ENCODE measurements around the gene SLC35F1. TPM values are rescaled to one million over a fixed set of nuclear protein-coding genes. Genes with fewer than 3 reads are reported as not detected.

The SLC35F1 gene
- total and polyA plus RNA-seq, 2 donors (not counting 3 experiments of a cell fraction or from before 2014, with no cell fraction given) = not detected

- Histone ChIP-seq H3K4me1 (ENCODE audit: control insufficient read depth, extremely low read depth, insufficient read depth, low read length) (no peaks in the 10 kb centered on the region), H3K4me3 (replicated peaks in 1 of 3; ENCODE audit: insufficient read depth in 1 of 3, low read depth in 1 of 3, low read length in 3 of 3) (peak overlapping the region in 1 of 3 experiments; percentile 46), H3K9me1 (replicated peaks; ENCODE audit: control insufficient read depth, extremely low read depth, insufficient read depth, low read length) (no peaks in the 10 kb centered on the region), H3K36me3 (ENCODE audit: control insufficient read depth in 2 of 2, extremely low read depth in 1 of 2, insufficient read depth in 2 of 2, low read length in 2 of 2) (no peaks in the 10 kb centered on the region), H3K4me2 (ENCODE audit: insufficient read depth, low read length) (no peak overlapping the region), H2AFZ (ENCODE audit: low read depth, low read length) (no peak overlapping the region), H3K27ac (ENCODE audit: insufficient read depth, low read depth, low read length) (no peak overlapping the region), H3K79me2 (ENCODE audit: control insufficient read depth, insufficient read depth, low read length) (no peaks in the 10 kb centered on the region), H4K20me1 (replicated peaks; ENCODE audit: control insufficient read depth, extremely low read depth, insufficient read depth, low read length) (no peaks in the 10 kb centered on the region), H3K9me3 (replicated peaks; ENCODE audit: control insufficient read depth, insufficient read depth, low read length) (no peaks in the 10 kb centered on the region), H3K27me3 (ENCODE audit: control insufficient read depth in 2 of 2, insufficient read depth in 2 of 2, low read length in 2 of 2) (peaks cover 12 to 33% of the 10 kb centered on the region in 2 experiments), H3K9ac (replicated peaks; ENCODE audit: extremely low read depth, insufficient read depth, low read length) (no peak overlapping the region)
- FAIRE-seq (no peak), DNase-seq (ENCODE audit: low read depth, low spot score) (no peak)
- BruUV-seq (replicated peaks) = no TSS peak
- POLR2A ChIA-PET = no interaction called here
- intact Hi-C loops (cut with micrococcal nuclease) (no loop called here), dilution Hi-C loops (cut with MboI; ENCODE audit: extremely low pct_ligation_motif_present, low sequenced_read_pairs) (no loop called here)
- TF ChIP-seq EZH2 (IDR thresholded peaks at IDR 0.05; ENCODE audit: borderline replicate concordance, low read depth, low read length, severe bottlenecking) = peak; percentile 77
- no peak for TF ChIP-seq POLR2A (IDR thresholded peaks at IDR 0.05; ENCODE audit: low read depth, low read length)
- CTCF ChIA-PET = no interaction called here
These were observed 1.4 kb downstream of the SLC35F1 start for GRCh38 chr6:117908246-117909068.

- H3K4me1 ChIP-seq (ENCODE audit: control insufficient read depth, extremely low read depth, insufficient read depth, low read length) = no peaks in the 10 kb centered on the region
- H3K27ac ChIP-seq (ENCODE audit: insufficient read depth, low read depth, low read length) = no peak overlapping the region
- CTCF ChIA-PET = no interaction called here
- no peaks in the 10 kb centered on the region for H4K20me1 ChIP-seq (replicated peaks; ENCODE audit: control insufficient read depth, extremely low read depth, insufficient read depth, low read length)
- TF ChIP-seq MYC (IDR thresholded peaks at IDR 0.05; ENCODE audit: low read depth, low read length) (no peak), EZH2 (IDR thresholded peaks at IDR 0.05; ENCODE audit: borderline replicate concordance, low read depth, low read length, severe bottlenecking) (no peak), JUN (IDR thresholded peaks at IDR 0.05; ENCODE audit: borderline replicate concordance, insufficient read depth, insufficient read length, low read depth) (no peak), GATA2 (IDR thresholded peaks at IDR 0.05; ENCODE audit: insufficient read depth, insufficient read length, low read depth, low read length) (no peak), FOS (IDR thresholded peaks at IDR 0.05; ENCODE audit: borderline replicate concordance, insufficient read depth, low read length) (no peak), CTCF (IDR thresholded peaks at IDR 0.05; ENCODE audit: extremely low read depth in 1 of 2, insufficient read depth in 1 of 2, low read depth in 1 of 2, low read length in 2 of 2) (no peak), MAX (IDR thresholded peaks at IDR 0.05; ENCODE audit: insufficient read depth, insufficient read length) (no peak), POLR2AphosphoS5 (IDR thresholded peaks at IDR 0.05; ENCODE audit: insufficient read depth, low read depth, low read length) (no peak), POLR2A (IDR thresholded peaks at IDR 0.05; ENCODE audit: low read depth, low read length) (no peak)
- no peaks in the 10 kb centered on the region for H3K36me3 ChIP-seq (ENCODE audit: control insufficient read depth in 2 of 2, extremely low read depth in 1 of 2, insufficient read depth in 2 of 2, low read length in 2 of 2)
- intact Hi-C loops (cut with micrococcal nuclease) (no loop called here), dilution Hi-C loops (cut with MboI; ENCODE audit: extremely low pct_ligation_motif_present, low sequenced_read_pairs) (no loop called here)
- FAIRE-seq = no peak
- no peaks in the 10 kb centered on the region for H3K79me2 ChIP-seq (ENCODE audit: control insufficient read depth, insufficient read depth, low read length)
- POLR2A ChIA-PET = no interaction called here
- no peak overlapping the region for H3K9ac ChIP-seq (replicated peaks; ENCODE audit: extremely low read depth, insufficient read depth, low read length)
- no peak for DNase-seq (ENCODE audit: low read depth, low spot score)
- H3K4me2 ChIP-seq (ENCODE audit: insufficient read depth, low read length) = no peak overlapping the region
- H3K9me3 ChIP-seq (replicated peaks; ENCODE audit: control insufficient read depth, insufficient read depth, low read length) = no peaks in the 10 kb centered on the region
- H3K4me3 ChIP-seq (replicated peaks in 1 of 3; ENCODE audit: insufficient read depth in 1 of 3, low read depth in 1 of 3, low read length in 3 of 3) = no peak overlapping the region
- BruUV-seq (replicated peaks) = no TSS peak
- peaks cover 12 to 33% of the 10 kb centered on the region in 2 experiments for H3K27me3 ChIP-seq (ENCODE audit: control insufficient read depth in 2 of 2, insufficient read depth in 2 of 2, low read length in 2 of 2)
- H3K9me1 ChIP-seq (replicated peaks; ENCODE audit: control insufficient read depth, extremely low read depth, insufficient read depth, low read length) = no peaks in the 10 kb centered on the region
- no peak overlapping the region for H2AFZ ChIP-seq (ENCODE audit: low read depth, low read length)
These were observed 2.6 kb downstream of the SLC35F1 start for GRCh38 chr6:117909638-117910037.

Measured in endothelial cell of umbilical vein (primary cell).